ENCODE measurements around the gene HOXA4.

DNA sequence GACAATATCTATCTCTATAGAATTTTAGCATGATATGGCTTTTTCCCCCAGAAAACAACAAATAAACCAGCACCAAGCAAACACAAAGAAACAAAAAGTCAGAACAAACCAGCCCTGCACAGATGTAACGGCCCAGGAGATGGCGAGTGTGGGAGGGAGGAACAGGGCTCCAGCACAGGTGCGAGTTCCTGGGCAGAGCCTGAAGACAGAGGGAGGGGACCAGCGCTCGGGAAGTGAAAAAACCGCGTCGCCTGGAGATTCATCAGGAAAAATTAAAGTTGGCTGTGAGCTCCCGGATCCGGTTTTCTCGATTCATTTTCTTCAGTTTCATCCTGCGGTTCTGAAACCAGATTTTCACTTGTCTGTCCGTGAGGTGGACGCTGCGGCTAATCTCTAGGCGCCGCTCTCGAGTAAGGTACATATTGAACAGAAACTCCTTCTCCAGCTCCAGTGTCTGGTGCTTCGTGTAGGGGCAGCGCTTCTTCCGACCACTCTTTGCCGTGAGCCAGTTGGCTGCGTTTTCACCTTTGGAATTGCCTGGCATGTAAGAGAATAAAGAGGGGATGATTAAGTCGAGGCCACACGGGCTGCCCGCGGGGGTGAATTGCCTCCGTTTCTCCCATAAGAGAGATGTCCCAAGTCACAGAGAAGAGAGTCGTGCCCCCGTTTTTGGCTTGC lies 41.2 kb upstream of the HOXA4 start:
- TF ChIP-seq JUND (IDR thresholded peaks at IDR 0.05; ENCODE audit: low read length) (no peak), POLR2A (IDR thresholded peaks at IDR 0.05; ENCODE audit: control extremely low read depth in 1 of 2, low read depth in 2 of 2, low read length in 2 of 2) (no peak), KDM1A (IDR thresholded peaks at IDR 0.05; ENCODE audit: borderline replicate concordance, low read length) (no peak), EZH2 (IDR thresholded peaks at IDR 0.05; ENCODE audit: low read depth, low read length, severe bottlenecking) (peak; percentile 82), CREB1 (IDR thresholded peaks at IDR 0.05) (no peak), BCL11A (IDR thresholded peaks at IDR 0.05; ENCODE audit: low read depth in 2 of 2, low read length in 2 of 2) (no peak), YY1 (IDR thresholded peaks at IDR 0.05; ENCODE audit: low read depth, low read length) (no peak), CEBPB (IDR thresholded peaks at IDR 0.05; ENCODE audit: low read depth, low read length) (no peak), BRCA1 (IDR thresholded peaks at IDR 0.05; ENCODE audit: low read depth, low read length) (no peak), RBBP5 (IDR thresholded peaks at IDR 0.05; ENCODE audit: borderline replicate concordance, low read depth, low read length) (no peak), JUN (IDR thresholded peaks at IDR 0.05; ENCODE audit: low read depth, low read length) (no peak)
- TF ChIP-seq, protein P1, sequence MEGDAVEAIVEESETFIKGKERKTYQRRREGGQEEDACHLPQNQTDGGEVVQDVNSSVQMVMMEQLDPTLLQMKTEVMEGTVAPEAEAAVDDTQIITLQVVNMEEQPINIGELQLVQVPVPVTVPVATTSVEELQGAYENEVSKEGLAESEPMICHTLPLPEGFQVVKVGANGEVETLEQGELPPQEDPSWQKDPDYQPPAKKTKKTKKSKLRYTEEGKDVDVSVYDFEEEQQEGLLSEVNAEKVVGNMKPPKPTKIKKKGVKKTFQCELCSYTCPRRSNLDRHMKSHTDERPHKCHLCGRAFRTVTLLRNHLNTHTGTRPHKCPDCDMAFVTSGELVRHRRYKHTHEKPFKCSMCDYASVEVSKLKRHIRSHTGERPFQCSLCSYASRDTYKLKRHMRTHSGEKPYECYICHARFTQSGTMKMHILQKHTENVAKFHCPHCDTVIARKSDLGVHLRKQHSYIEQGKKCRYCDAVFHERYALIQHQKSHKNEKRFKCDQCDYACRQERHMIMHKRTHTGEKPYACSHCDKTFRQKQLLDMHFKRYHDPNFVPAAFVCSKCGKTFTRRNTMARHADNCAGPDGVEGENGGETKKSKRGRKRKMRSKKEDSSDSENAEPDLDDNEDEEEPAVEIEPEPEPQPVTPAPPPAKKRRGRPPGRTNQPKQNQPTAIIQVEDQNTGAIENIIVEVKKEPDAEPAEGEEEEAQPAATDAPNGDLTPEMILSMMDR (IDR thresholded peaks at IDR 0.05; ENCODE audit: control extremely low read depth in 1 of 3, insufficient read depth in 1 of 3, low read depth in 1 of 3, low read length in 3 of 3) = no peak
